AG09309 (cell line): ENCODE results near the gene DNAJC15.

Experiments
- DNase-seq: peaks from one replicate; pipeline ENCODE4 v3.0.0-alpha.2; 2010; ENCODE audit warnings: low read depth
- H3K4me3 ChIP-seq: 2 replicates; pipeline ENCODE4 v1.5.1; 2011; ENCODE audit warnings: mild to moderate bottlenecking, low read depth, low read length, moderate library complexity; ENCODE audit not compliant: control insufficient read depth
- CTCF ChIP-seq: IDR thresholded peaks from 2 replicates; pipeline ENCODE4 v1.5.1; 2011; ENCODE audit warnings: mild to moderate bottlenecking, low read depth, low read length, inconsistent platforms; ENCODE audit not compliant: insufficient read depth, control insufficient read depth; ENCODE audit errors: missing control alignments

DNAJC15 gene

DNA sequence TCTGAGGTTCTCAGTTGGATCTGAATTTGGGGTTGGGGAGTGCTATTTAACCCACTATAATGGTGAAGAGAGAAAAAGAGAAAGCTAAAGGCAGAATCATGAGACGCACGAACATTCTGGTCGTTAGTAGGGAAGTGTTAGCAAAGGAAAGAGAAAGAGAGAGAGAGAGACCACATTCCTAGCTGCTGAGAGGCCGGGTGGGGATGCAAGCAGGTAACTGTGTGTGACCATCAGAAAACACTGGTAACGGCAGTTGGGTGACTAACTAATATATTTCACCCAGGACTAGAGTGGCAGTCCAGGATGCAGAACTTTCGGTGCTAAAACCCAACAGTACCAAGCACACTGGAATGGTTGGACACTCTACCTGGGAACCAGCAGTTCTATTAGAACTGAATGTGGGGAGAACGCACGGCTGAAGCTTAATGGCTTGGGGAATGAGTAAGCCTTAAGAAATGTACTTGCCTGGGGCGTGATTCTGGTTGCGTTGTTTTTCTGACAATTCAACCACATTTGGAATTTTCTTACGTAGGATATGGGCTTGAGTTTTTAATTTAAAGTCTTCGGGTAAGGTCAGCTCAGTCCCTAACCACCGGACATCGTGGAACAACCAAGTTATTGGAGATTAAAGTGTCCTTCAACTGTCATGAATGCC lies 130.2 kb downstream of the DNAJC15 start:
- peak; percentile 91 for DNase-seq
- no peak for TF ChIP-seq CTCF
- no peak overlapping the region for H3K4me3 ChIP-seq

GRCh38 chr13:43154156-43154651 lies 130.8 kb downstream of the DNAJC15 start:
- DNase-seq: no peak
- no peak for TF ChIP-seq CTCF
- H3K4me3 ChIP-seq: no peak overlapping the region

DNA sequence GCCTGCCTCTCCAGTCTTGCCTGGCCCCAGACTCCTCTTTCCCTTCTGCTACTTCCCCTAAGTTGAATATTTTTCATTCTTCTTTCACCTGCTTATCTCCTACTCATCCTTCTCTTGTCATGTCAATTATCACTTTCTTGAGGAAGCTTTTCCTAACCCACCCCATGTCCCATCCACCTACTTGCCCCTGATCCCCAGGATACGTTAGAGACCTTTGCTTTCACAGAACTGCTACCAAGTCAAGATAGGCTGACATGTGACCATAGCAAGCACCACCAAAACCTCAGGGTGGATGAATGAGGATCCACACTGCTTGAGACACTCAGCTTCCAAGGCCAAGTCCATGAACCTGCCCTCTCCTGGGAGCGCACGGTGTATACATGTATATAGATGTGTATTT lies 131.5 kb downstream of the DNAJC15 start:
- no peak for TF ChIP-seq CTCF
- H3K4me3 ChIP-seq: no peak overlapping the region
- DNase-seq: no peak

DNA sequence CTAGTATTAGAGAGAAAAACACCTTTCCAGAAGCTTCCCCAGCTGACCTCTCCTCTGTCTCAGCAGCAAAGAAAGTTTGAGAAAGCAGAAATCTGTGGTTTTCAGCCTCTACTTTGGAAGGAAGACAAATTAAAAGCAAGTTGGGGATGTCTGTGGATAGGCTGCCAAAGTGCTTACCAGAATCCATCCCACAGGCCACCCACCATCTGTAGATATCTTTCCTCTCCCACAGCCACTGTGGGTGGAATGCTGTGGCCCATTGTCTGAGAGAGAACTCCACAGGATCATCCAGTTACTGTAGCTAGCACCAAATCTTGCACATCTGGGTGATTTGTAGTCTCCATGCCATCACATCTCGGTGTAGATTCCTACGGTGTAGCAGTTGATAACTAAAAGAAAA lies 133.5 kb downstream of the DNAJC15 start:
- TF ChIP-seq CTCF: no peak
- H3K4me3 ChIP-seq: no peak overlapping the region

GRCh38 chr13:43157796-43158195 lies 134.4 kb downstream of the DNAJC15 start:
- TF ChIP-seq CTCF: no peak
- no peak for DNase-seq

More for the DNA sequence above, 133.5 kb downstream of the DNAJC15 start:
- DNase-seq: peak; percentile 24

GRCh38 chr13:43158516-43158915 lies 135.1 kb downstream of the DNAJC15 start:
- TF ChIP-seq CTCF: no peak
- H3K4me3 ChIP-seq: no peak overlapping the region
- no peak for DNase-seq

More at GRCh38 chr13:43157796-43158195, 134.4 kb downstream of the DNAJC15 start:
- H3K4me3 ChIP-seq: no peak overlapping the region
